Activated CD4-positive, alpha-beta T cell treated with anti-CD3 and anti-CD28 coated beads, Interleukin-2, amount 10 ng/mL, durations not matched to agents 7 days and 5 days (primary cell): ENCODE data around the gene ZC3H8. TPM values are rescaled to one million over a fixed set of nuclear protein-coding genes. Genes with fewer than 3 reads are reported as not detected.

Experiments
- CTCF ChIA-PET: fragments of 350-600 bp; sonication (Branson Sonifier 250); formaldehyde crosslinking; loops from one replicate; lab custom pipeline; 2021; ENCODE audit warnings: antibody characterized with exemption; lab: Charles Lee
- POLR2A ChIA-PET: fragments of 350-600 bp; sonication (Branson Sonifier 250); formaldehyde crosslinking; loops from one replicate; lab custom pipeline; 2021; ENCODE audit warnings: antibody characterized with exemption; lab: Charles Lee
- DNase-seq: peaks from one replicate; pipeline ENCODE4 v3.0.0-alpha.2; 2020
- H3K27ac Mint-ChIP-seq: one replicate; pipeline ENCODE4 v1.8.0; 2021; ENCODE audit warnings: mild to moderate bottlenecking, moderate library complexity, mixed read lengths
- H3K27me3 Mint-ChIP-seq: one replicate; pipeline ENCODE4 v1.8.0; 2021; ENCODE audit warnings: mixed read lengths
- H3K36me3 Mint-ChIP-seq: one replicate; pipeline ENCODE4 v1.8.0; 2021; ENCODE audit warnings: low read depth, mixed read lengths
- H3K4me1 Mint-ChIP-seq: one replicate; pipeline ENCODE4 v1.8.0; 2021; ENCODE audit warnings: mixed read lengths
- H3K4me3 Mint-ChIP-seq: one replicate; pipeline ENCODE4 v1.8.0; 2021; ENCODE audit warnings: mild to moderate bottlenecking, moderate library complexity, mixed read lengths
- H3K9me3 Mint-ChIP-seq: one replicate; pipeline ENCODE4 v1.8.0; 2021; ENCODE audit warnings: mixed read lengths
- total RNA-seq, 2 experiments: library from RNA; stranded (reverse); gene quantifications; one replicate each; pipeline ENCODE4 v1.2.3, GENCODE V29; 2021

Gene ZC3H8
- total RNA-seq, 2 experiments from 2014 or later = 18.0 to 19.3 TPM

- no peak for DNase-seq
- ChIA-PET POLR2A (no interaction called here), CTCF (interaction anchor here (1.2 kb wide), 1 partner anchor 9 kb away, joined by 3 read pairs; no protein-coding TSS in a partner anchor)
- H3K4me3 Mint-ChIP-seq = no peak overlapping the region
- H3K27ac Mint-ChIP-seq = no peak overlapping the region
- no peaks in the 10 kb centered on the region for H3K9me3 Mint-ChIP-seq
- peaks cover 11% of the 10 kb centered on the region for H3K4me1 Mint-ChIP-seq
- no peaks in the 10 kb centered on the region for H3K36me3 Mint-ChIP-seq
- H3K27me3 Mint-ChIP-seq = no peaks in the 10 kb centered on the region
Observed at GRCh38 chr2:112168422-112169124, 86.3 kb downstream of the ZC3H8 start.

GRCh38 chr2:112166806-112167499 lies 87.9 kb downstream of the ZC3H8 start:
- CTCF ChIA-PET = no interaction called here
- no peak overlapping the region for H3K27ac Mint-ChIP-seq
- no peak for DNase-seq
- no peaks in the 10 kb centered on the region for H3K36me3 Mint-ChIP-seq
- no peaks in the 10 kb centered on the region for H3K27me3 Mint-ChIP-seq
- POLR2A ChIA-PET = no interaction called here
- no peak overlapping the region for H3K4me3 Mint-ChIP-seq
- H3K9me3 Mint-ChIP-seq = no peaks in the 10 kb centered on the region
- peaks cover 6% of the 10 kb centered on the region for H3K4me1 Mint-ChIP-seq

GRCh38 chr2:112165296-112165695 lies 89.5 kb downstream of the ZC3H8 start:
- H3K9me3 Mint-ChIP-seq = no peaks in the 10 kb centered on the region
- no peak for DNase-seq
- ChIA-PET POLR2A (no interaction called here), CTCF (interaction anchor here (1.2 to 2.0 kb wide), 2 partner anchors 10 to 12 kb away, joined by 3 to 7 read pairs; no protein-coding TSS in a partner anchor)
- H3K36me3 Mint-ChIP-seq = no peaks in the 10 kb centered on the region
- H3K4me1 Mint-ChIP-seq = peaks cover 10% of the 10 kb centered on the region
- no peak overlapping the region for H3K27ac Mint-ChIP-seq
- H3K4me3 Mint-ChIP-seq = no peak overlapping the region
- H3K27me3 Mint-ChIP-seq = no peaks in the 10 kb centered on the region

DNA sequence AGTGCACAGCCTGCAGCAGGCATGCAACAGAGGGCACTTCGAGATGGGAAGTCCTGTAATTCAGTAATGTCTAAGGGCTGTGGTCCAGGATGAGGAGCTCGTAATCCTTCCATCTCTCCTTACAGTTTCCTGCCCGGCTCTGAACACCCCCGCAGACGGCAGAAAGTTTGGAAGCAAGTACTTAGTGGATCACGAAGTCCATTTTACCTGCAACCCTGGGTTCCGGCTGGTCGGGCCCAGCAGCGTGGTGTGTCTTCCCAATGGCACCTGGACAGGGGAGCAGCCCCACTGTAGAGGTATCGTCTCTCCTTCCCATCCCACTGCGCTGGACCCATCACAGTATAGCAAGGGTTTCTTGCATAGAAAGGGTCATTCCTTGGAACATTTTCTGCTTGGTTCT lies 90.0 kb downstream of the ZC3H8 start:
- Mint-ChIP-seq H3K4me1 (peaks cover 11% of the 10 kb centered on the region), H3K36me3 (no peaks in the 10 kb centered on the region), H3K9me3 (no peaks in the 10 kb centered on the region), H3K27me3 (no peaks in the 10 kb centered on the region), H3K4me3 (no peak overlapping the region), H3K27ac (no peak overlapping the region)
- DNase-seq = no peak
- ChIA-PET CTCF (interaction anchor here (1.2 to 2.0 kb wide), 2 partner anchors 10 to 12 kb away, joined by 3 to 7 read pairs; no protein-coding TSS in a partner anchor), POLR2A (no interaction called here)

- H3K36me3 Mint-ChIP-seq = no peaks in the 10 kb centered on the region
- DNase-seq = no peak
- H3K27ac Mint-ChIP-seq = no peak overlapping the region
- H3K27me3 Mint-ChIP-seq = no peaks in the 10 kb centered on the region
- no peaks in the 10 kb centered on the region for H3K9me3 Mint-ChIP-seq
- ChIA-PET POLR2A (interaction anchor here (0.5 kb wide), 1 partner anchor 14 kb away, joined by 3 read pairs; no protein-coding TSS in a partner anchor), CTCF (interaction anchor here (0.9 to 2.0 kb wide), 2 partner anchors 9 to 11 kb away, joined by 3 to 7 read pairs; no protein-coding TSS in a partner anchor)
- no peak overlapping the region for H3K4me3 Mint-ChIP-seq
- peaks cover 12% of the 10 kb centered on the region for H3K4me1 Mint-ChIP-seq
Observed at GRCh38 chr2:112163541-112163981, 91.3 kb downstream of the ZC3H8 start.

DNA sequence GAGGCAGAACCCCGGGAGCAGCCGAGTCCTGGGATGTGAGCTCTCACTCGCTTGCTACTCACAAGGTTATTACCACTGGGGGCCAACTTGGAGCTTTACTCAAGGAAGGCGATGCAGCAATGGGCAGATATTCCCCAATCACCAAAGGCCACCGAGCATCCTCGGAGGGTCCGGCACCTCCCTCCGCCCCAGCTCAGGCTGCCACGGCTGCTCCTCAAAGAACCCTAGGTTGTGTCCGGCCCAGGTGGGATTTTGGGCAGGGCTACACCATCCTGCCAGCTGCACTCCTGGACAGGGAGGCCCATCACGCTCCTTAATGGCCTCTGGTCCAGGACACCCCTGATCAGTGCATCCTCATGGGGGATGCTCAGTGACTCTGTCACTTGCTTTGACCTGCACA lies 91.9 kb downstream of the ZC3H8 start:
- H3K27me3 Mint-ChIP-seq = no peaks in the 10 kb centered on the region
- ChIA-PET CTCF (interaction anchor here (0.6 to 1.4 kb wide), 3 partner anchors 19 to 487 kb away, joined by 3 to 6 read pairs (median 5); no protein-coding TSS in a partner anchor), POLR2A (interaction anchor here (0.5 kb wide), 1 partner anchor 15 kb away, joined by 3 read pairs; no protein-coding TSS in a partner anchor)
- H3K36me3 Mint-ChIP-seq = no peaks in the 10 kb centered on the region
- H3K4me3 Mint-ChIP-seq = no peak overlapping the region
- DNase-seq = no peak
- H3K4me1 Mint-ChIP-seq = peaks cover 12% of the 10 kb centered on the region
- no peak overlapping the region for H3K27ac Mint-ChIP-seq
- no peaks in the 10 kb centered on the region for H3K9me3 Mint-ChIP-seq

DNA sequence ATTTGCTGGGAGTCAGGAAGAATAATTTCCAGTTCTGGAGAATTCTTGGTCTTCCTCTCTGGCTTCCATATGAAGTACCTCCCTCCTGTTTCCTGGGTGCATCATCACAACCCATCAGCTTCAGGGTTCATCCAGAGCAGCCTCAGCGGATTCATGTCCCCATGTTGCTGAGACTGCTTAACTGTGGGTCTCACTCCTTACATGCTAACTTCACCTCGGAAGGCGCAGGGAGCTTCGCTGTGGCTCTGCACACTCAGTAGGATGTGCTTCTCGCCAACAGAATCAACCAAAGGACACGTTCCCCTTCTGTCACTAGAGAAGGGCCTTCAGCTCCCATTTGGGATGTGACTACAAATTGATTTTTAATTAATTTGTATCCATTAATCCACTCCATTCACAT lies 92.5 kb downstream of the ZC3H8 start:
- DNase-seq = no peak
- H3K9me3 Mint-ChIP-seq = no peaks in the 10 kb centered on the region
- H3K4me3 Mint-ChIP-seq = no peak overlapping the region
- CTCF ChIA-PET = interaction anchor here (0.6 to 1.4 kb wide), 4 partner anchors 19 to 488 kb away, joined by 3 to 6 read pairs (median 4); no protein-coding TSS in a partner anchor
- POLR2A ChIA-PET = no interaction called here
- no peak overlapping the region for H3K27ac Mint-ChIP-seq
- H3K36me3 Mint-ChIP-seq = no peaks in the 10 kb centered on the region
- H3K4me1 Mint-ChIP-seq = peaks cover 14% of the 10 kb centered on the region
- no peaks in the 10 kb centered on the region for H3K27me3 Mint-ChIP-seq

Other genes with a start within 250 kb of the ZC3H8 start
- gene TMEM87B, start 199.8 kb downstream of the ZC3H8 start, total RNA-seq = 10 to 100 TPM; 20.1 to 22.7 TPM
- gene FBLN7, start 116.7 kb downstream of the ZC3H8 start, total RNA-seq = 1 to 10 TPM; 7.9 to 8.3 TPM
- gene ZC3H6, start 20.6 kb upstream of the ZC3H8 start, total RNA-seq = 10 to 100 TPM; 14.0 to 14.8 TPM
- 1 to 10 TPM; 4.1 to 4.2 TPM for gene RGPD8, start 178.6 kb upstream of the ZC3H8 start, total RNA-seq
- gene TTL, start 227.1 kb upstream of the ZC3H8 start, total RNA-seq = 10 to 100 TPM; 38.5 to 38.6 TPM